ENCODE measurements around the gene EIF4G1.
"Not testable (repeated sequence)": the region's sequence is repeated elsewhere in the genome, so short reads cannot be mapped to it uniquely, and the experiment has no call there.

EIF4G1 gene

GRCh38 chr3:184336547-184337398 lies 22.4 kb downstream of the EIF4G1 start:
- no peak for DNase-seq

- DNase-seq, result no peak
These were observed 23.0 kb downstream of the EIF4G1 start, which contains the start of gene FAM131A for GRCh38 chr3:184337399-184337714. FAM131A (plus strand) TSS chr3:184337600; CDS start chr3:184337631, 31 bp downstream.

- no peak for DNase-seq
These were observed 23.6 kb downstream of the EIF4G1 start for GRCh38 chr3:184337981-184338380.

- DNase-seq, result no peak
These were observed 24.1 kb downstream of the EIF4G1 start for GRCh38 chr3:184338511-184338945.

GRCh38 chr3:184339001-184339400 lies 24.6 kb downstream of the EIF4G1 start:
- no peak for DNase-seq

GRCh38 chr3:184339451-184340135 lies 25.2 kb downstream of the EIF4G1 start:
- DNase-seq, result not testable (repeated sequence)

- no peak for DNase-seq
These were observed 27.5 kb downstream of the EIF4G1 start for GRCh38 chr3:184341925-184342324.

GRCh38 chr3:184343200-184343876 lies 28.9 kb downstream of the EIF4G1 start:
- no peak for DNase-seq

GRCh38 chr3:184344579-184345316 lies 30.3 kb downstream of the EIF4G1 start:
- no peak for DNase-seq

GRCh38 chr3:184345317-184346144 lies 31.1 kb downstream of the EIF4G1 start:
- DNase-seq, result no peak

GRCh38 chr3:184346480-184347190 lies 32.2 kb downstream of the EIF4G1 start:
- DNase-seq, result no peak

- DNase-seq, result no peak
These were observed 33.1 kb downstream of the EIF4G1 start for GRCh38 chr3:184347321-184348056.

GRCh38 chr3:184348057-184348382 lies 33.6 kb downstream of the EIF4G1 start:
- DNase-seq, result no peak

GRCh38 chr3:184349563-184350470 lies 35.4 kb downstream of the EIF4G1 start:
- DNase-seq, result no peak

GRCh38 chr3:184350618-184351017 lies 36.2 kb downstream of the EIF4G1 start:
- DNase-seq, result no peak

GRCh38 chr3:184351511-184352148 lies 37.2 kb downstream of the EIF4G1 start:
- DNase-seq, result no peak

- DNase-seq, result no peak
These were observed 37.9 kb downstream of the EIF4G1 start for GRCh38 chr3:184352149-184352785.

- no peak for DNase-seq
These were observed 38.6 kb downstream of the EIF4G1 start for GRCh38 chr3:184352897-184353545.

All from stimulated activated CD4-positive, alpha-beta T cell treated with anti-CD3 and anti-CD28 coated beads, Interleukin-4, amount 100 ng/mL, for 4 hours (primary cell).